ENCODE results near the gene GFY. TPM values are rescaled to one million over a fixed set of nuclear protein-coding genes. Genes with fewer than 3 reads are reported as not detected.

The GFY gene
- total and polyA plus RNA-seq, 9 of the 15 experiments (the other 6 are each of a cell fraction or from before 2014, with no cell fraction given) = 0.06 to 0.40 (median 0.19) TPM; not detected in 3

GRCh38 chr19:49473868-49474541 is 48.8 kb downstream of the GFY start, which contains the start of gene FLT3LG (continued):
- TF ChIP-seq MNT (conservative IDR thresholded peaks at IDR 0.05) (peak; percentile 71 to 87), ZC3H8 (IDR thresholded peaks at IDR 0.05) (no peak), NR4A1 (CRISPR knock-in tag; IDR thresholded peaks at IDR 0.05) (no peak), NR4A1 (tag; IDR thresholded peaks at IDR 0.05) (0 out of 2 replicates have a peak, but pooled peaks have one; percentile 48), ILF3 (IDR thresholded peaks at IDR 0.05; ENCODE audit: borderline replicate concordance) (no peak), FOXA1 (IDR thresholded peaks at IDR 0.05; ENCODE audit: borderline replicate concordance) (no peak), SRF (CRISPR knock-in tag; IDR thresholded peaks at IDR 0.05) (peak in 1 of 2 experiments; percentile 41; a peak in 1 of 4 replicates), RBBP5 (IDR thresholded peaks at IDR 0.05; ENCODE audit: borderline replicate concordance, insufficient read depth, low read length, poor library complexity, severe bottlenecking) (peak; percentile 48), FIP1L1 (IDR thresholded peaks at IDR 0.05; ENCODE audit: low read depth, low read length, poor library complexity, severe bottlenecking) (peak; percentile 75), KLF10 (CRISPR knock-in tag; IDR thresholded peaks at IDR 0.05) (no peak), ATF7 (IDR thresholded peaks at IDR 0.05) (peak; percentile 68; the same call in 1 of the 2 replicates), NKRF (IDR thresholded peaks at IDR 0.05; ENCODE audit: borderline replicate concordance) (peak; percentile 46; the same call in 1 of the 2 replicates), ZNF124 (CRISPR knock-in tag; IDR thresholded peaks at IDR 0.05) (no peak), KLF6 (CRISPR knock-in tag; IDR thresholded peaks at IDR 0.05; ENCODE audit: borderline replicate concordance) (no peak), MAFG (tag; conservative IDR thresholded peaks at IDR 0.05) (no peak), RBM15 (IDR thresholded peaks at IDR 0.05; ENCODE audit: insufficient read depth, low read length) (no peak), ETV6 (IDR thresholded peaks at IDR 0.05; ENCODE audit: borderline replicate concordance in 1 of 2, low read depth in 2 of 2, low read length in 1 of 2) (no peak), ETV6 (CRISPR knock-in tag; IDR thresholded peaks at IDR 0.05; ENCODE audit: borderline replicate concordance) (0 out of 2 replicates have a peak, but pooled peaks have one; percentile 18), PTRF (tag; IDR thresholded peaks at IDR 0.05) (no peak)
- TF ChIP-seq, protein P1, sequence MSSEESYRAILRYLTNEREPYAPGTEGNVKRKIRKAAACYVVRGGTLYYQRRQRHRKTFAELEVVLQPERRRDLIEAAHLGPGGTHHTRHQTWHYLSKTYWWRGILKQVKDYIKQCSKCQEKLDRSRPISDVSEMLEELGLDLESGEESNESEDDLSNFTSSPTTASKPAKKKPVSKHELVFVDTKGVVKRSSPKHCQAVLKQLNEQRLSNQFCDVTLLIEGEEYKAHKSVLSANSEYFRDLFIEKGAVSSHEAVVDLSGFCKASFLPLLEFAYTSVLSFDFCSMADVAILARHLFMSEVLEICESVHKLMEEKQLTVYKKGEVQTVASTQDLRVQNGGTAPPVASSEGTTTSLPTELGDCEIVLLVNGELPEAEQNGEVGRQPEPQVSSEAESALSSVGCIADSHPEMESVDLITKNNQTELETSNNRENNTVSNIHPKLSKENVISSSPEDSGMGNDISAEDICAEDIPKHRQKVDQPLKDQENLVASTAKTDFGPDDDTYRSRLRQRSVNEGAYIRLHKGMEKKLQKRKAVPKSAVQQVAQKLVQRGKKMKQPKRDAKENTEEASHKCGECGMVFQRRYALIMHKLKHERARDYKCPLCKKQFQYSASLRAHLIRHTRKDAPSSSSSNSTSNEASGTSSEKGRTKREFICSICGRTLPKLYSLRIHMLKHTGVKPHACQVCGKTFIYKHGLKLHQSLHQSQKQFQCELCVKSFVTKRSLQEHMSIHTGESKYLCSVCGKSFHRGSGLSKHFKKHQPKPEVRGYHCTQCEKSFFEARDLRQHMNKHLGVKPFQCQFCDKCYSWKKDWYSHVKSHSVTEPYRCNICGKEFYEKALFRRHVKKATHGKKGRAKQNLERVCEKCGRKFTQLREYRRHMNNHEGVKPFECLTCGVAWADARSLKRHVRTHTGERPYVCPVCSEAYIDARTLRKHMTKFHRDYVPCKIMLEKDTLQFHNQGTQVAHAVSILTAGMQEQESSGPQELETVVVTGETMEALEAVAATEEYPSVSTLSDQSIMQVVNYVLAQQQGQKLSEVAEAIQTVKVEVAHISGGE (CRISPR knock-in tag; IDR thresholded peaks at IDR 0.05) = no peak
